ENCODE measurements around the gene ATP8A2.
"Not testable (repeated sequence)": the region's sequence is repeated elsewhere in the genome, so short reads cannot be mapped to it uniquely, and the experiment has no call there.

Gene ATP8A2

GRCh38 chr13:25800523-25800922 lies 428.7 kb downstream of the ATP8A2 start:
- DNase-seq (ENCODE audit: low read depth, low spot score), result no peak

DNA sequence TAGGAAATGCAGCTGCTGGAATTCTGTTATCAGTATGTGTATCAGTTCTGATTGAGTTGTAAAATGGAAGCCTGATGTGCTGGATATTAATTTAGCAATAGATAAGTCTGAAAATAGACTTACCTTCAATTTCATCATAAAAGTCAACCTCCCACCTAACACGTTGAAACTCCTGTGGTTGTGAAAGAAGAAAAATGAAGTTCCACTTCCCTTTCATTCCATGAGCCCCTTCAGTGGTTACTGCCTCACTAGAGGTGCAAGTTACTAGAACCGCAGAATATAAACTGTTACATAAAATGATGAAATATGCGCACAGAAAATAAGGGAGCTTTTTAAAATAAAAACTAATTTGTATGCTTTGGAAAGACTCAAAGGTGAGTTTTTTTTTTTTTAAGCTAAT lies 430.8 kb downstream of the ATP8A2 start:
- DNase-seq (ENCODE audit: low read depth, low spot score), result no peak

DNA sequence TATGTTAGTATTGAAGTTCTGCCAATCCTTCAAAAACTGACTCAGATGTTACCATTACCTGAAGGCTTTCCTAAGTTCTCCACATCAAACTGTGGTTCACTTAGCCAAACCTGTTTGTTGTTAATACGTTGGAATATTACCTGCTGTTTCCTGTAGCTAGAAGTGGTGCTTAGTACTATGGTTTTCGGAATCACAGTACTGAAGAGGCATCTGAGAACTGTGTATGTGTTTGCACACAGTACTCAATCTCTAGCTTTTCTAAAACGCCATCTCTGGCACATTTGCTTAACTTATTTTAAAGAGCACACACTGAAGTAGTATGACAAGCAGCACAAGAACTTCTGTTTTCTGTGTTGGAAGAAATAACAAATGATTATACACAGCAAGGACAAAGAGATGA lies 431.9 kb downstream of the ATP8A2 start:
- no peak for DNase-seq (ENCODE audit: low read depth, low spot score)

DNA sequence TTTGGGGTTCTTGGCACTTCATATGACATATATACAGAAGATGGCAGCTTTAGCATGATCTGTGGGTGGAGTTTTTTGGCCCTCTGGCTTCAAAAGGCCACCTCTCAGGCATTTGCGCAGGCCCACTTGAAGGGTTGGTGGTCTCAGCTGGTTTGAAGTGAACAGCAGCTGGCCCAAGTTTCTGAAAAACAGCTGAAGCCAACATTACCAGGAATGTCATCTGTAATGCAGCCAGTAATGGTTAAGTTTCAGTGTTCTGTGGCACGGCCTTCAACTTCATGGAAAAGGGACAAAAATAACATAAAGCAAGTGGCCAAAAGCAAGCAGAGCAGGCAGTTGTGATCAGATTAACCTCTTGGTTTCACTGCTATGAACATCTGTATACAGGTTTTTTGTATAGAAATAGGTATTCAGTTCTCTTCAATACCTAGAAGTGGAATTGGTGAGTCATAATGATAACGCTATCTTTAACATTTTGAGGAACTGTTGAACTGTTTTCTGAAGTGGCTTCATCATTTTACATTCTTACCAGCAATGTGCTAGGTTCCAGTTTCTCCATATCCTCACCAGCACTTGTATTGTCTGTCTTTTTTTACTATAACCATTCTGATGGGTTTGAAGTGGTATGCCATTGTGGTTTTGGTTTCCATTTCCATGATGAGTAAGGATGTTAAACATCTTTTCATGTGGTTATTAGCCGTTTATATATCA lies 434.6 kb downstream of the ATP8A2 start:
- no peak for DNase-seq (ENCODE audit: low read depth, low spot score)

- DNase-seq (ENCODE audit: low read depth, low spot score), result no peak
These were observed 435.8 kb downstream of the ATP8A2 start for GRCh38 chr13:25807562-25807961.

DNA sequence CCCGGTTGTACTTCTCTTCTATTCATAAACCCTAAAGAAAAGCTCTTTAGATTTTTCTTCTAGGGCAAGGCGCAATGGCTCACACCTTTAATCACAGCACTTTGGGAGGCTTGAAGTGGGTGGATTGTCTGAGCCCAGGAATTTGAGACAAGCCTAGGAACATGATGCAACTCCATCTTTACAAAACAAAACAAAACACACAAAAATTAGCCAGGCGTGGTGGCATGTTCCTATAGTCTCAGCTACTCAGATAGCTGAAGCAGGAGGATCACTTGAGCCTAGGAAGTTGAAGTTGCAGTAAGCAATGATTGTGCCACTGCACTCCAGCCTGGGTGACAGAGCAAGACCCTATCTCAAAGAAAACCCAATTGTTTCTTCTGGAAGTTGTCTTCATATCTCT lies 439.7 kb downstream of the ATP8A2 start:
- no peak for DNase-seq (ENCODE audit: low read depth, low spot score)

DNA sequence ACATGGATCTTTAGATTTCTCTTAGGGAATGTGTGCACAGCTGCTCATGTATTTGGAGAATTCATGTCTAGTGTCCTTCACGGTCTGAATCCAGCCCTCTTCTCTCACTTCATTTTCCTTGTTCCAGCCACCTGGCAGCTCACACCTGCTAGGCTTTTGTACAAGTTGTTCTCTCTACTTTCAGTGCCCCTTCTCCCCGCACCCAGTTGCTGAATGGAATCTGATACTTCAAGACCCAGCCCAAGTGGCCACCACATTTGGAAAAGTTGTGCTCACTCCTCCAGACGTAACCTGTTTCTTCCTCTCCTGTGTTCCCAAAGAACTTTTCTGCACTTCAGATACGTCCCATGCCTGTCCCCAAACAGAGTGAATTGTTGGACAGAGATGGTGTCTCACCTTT lies 444.5 kb downstream of the ATP8A2 start:
- DNase-seq (ENCODE audit: low read depth, low spot score), result no peak

- no peak for DNase-seq (ENCODE audit: low read depth, low spot score)
These were observed 448.2 kb downstream of the ATP8A2 start for GRCh38 chr13:25819856-25820530.

DNA sequence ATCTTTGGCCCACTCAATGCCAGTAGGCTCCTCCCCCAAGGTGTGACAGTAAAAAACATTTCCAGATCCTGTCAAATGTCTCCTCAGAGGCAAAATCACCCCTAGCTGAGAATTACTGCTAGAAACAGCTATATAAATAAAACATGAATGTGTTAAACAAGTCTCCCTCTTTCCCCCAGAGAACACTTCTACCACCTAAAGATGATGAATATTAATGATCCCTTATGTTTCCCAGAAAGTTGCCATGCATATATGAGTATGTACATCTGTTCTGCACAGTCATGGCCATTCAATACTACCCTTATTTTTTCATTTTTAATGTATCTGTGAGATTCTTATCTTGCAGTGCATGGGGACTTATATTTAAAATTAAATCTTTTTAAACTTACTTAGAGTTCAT lies 450.0 kb downstream of the ATP8A2 start:
- no peak for DNase-seq (ENCODE audit: low read depth, low spot score)

DNA sequence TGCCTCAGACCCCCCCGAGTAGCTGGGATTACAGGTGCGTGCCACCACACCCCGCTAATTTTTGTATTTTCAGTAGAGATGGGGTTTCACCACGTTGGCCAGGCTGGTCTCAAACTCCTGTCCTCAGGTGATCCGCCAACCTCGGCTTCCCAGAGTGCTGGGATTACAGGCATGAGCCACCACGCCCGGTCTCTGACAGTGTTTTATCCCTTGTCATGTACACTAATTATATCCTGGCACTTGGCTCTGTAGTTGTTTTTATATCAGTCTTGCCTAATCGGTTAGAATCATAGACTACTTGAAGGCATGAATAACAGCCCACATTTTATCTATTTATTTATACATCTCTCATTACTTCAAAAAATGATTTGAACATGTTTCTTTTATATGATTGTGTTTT lies 455.4 kb downstream of the ATP8A2 start:
- not testable (repeated sequence) for DNase-seq (ENCODE audit: low read depth, low spot score)

GRCh38 chr13:25827831-25828465 lies 456.2 kb downstream of the ATP8A2 start:
- no peak for DNase-seq (ENCODE audit: low read depth, low spot score)

DNA sequence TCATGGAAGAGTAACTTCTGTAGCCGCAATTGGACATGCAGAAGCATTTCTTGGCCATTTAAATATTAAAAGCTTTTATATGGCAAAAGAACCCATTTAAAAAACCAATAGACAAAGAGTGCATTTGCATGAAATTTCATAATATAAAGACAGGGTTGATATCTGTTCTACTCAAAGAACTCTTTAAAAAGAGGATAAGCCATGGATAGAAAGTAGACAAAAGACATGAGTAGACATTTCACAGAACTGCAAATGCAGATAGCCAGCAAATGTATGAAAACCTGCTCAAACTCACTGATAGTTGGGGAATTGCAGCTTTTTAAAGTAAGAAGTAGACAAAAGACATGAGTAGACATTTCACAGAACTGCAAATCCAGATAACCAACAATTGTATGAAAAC lies 462.0 kb downstream of the ATP8A2 start:
- no peak for DNase-seq (ENCODE audit: low read depth, low spot score)

GRCh38 chr13:25836574-25837336 lies 465.0 kb downstream of the ATP8A2 start:
- no peak for DNase-seq (ENCODE audit: low read depth, low spot score)

- no peak for DNase-seq (ENCODE audit: low read depth, low spot score)
These were observed 467.6 kb downstream of the ATP8A2 start for GRCh38 chr13:25839371-25839770.

GRCh38 chr13:25840261-25840660 lies 468.5 kb downstream of the ATP8A2 start:
- DNase-seq (ENCODE audit: low read depth, low spot score), result no peak

DNA sequence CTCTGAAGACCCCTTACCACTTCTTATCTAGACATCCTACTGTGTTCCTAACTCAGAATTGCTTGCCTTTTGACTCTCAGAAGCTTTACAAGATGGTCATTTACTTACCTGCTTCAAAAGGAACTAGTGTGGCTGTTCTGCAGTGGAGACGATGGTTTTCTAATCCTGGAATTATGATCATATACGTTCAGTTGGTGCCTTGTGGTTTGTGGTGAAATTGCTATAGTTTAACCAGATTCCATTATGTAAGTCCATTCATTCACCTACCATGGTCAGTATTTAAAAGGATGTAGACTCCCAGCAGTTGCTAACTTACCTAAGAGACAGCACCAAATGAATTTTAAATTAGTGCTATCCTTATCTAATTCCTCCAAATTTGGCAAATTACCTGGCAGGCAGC lies 469.2 kb downstream of the ATP8A2 start:
- DNase-seq (ENCODE audit: low read depth, low spot score), result no peak

DNA sequence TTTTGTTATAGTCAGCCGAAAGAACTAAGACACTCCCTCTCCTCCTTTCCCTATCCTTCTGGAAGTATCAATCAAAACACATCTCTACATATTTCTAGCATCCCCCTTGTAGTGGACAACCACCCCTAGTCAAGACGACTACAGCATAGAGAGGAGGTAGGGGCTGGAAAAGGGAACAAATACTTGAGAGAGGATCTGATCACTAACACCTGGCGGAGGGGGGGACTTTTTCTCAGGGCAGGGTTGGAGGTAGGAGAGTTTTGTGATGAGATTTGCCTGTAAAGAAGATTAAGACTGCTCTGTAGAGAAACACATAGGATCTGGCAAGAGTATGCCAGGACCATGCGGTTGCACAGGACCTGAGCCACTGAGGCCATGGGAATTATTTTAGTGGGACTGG lies 471.9 kb downstream of the ATP8A2 start:
- no peak for DNase-seq (ENCODE audit: low read depth, low spot score)

GRCh38 chr13:25844559-25845434 lies 473.0 kb downstream of the ATP8A2 start:
- DNase-seq (ENCODE audit: low read depth, low spot score), result no peak

DNA sequence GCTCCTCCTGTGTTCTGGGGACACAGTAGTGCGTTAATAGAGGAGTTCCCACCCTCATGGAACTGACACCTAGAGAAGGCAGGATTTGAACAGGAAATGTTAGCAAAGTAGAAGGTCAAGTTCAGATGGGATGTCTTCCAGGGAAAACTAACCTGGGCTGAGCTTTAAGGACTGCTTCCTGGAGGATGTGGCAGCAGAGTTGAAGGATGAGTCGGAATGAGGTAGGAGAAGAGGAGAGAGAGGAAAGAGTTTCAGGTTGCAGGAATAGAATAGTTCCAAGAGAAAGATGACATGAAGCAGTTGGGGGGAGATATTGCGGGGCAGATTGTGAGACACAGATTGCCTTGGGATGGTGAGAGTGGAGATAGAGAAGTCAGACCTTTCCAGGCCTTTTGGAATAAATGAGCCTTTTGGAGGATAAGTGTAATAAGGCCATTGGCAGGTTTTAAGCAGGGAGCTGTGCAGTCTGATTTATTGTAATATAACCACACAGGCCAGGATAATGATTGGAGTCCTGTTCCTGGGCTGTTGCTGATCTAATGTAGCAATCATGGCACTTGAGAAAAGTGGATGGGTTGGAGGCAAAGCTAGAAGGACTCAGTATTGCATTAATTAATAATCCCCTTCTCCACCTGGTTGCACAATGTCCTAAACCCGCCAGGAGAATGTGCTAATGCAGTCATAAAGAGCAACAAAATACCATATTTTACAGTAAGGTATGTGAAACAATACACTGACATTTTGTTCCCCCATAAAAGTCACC lies 474.6 kb downstream of the ATP8A2 start:
- DNase-seq (ENCODE audit: low read depth, low spot score), result no peak

- DNase-seq (ENCODE audit: low read depth, low spot score), result no peak
These were observed 475.4 kb downstream of the ATP8A2 start for GRCh38 chr13:25847145-25847544.

All from smooth muscle cell of the brain vasculature (primary cell).